GM19372 (cell line): ENCODE measurements around the gene WNT10A.

ENCODE experiments used
- ATAC-seq: cut with Tn5 transposase; IDR thresholded peaks from one replicate; pipeline ENCODE4 v1.9.1; 2021; ENCODE audit warnings: mild to moderate bottlenecking, low read depth, moderate library complexity; ENCODE audit not compliant: unreplicated experiment

The WNT10A gene

GRCh38 chr2:218875692-218876246, 4.9 kb upstream of the WNT10A start:
- ATAC-seq: no peak

DNA sequence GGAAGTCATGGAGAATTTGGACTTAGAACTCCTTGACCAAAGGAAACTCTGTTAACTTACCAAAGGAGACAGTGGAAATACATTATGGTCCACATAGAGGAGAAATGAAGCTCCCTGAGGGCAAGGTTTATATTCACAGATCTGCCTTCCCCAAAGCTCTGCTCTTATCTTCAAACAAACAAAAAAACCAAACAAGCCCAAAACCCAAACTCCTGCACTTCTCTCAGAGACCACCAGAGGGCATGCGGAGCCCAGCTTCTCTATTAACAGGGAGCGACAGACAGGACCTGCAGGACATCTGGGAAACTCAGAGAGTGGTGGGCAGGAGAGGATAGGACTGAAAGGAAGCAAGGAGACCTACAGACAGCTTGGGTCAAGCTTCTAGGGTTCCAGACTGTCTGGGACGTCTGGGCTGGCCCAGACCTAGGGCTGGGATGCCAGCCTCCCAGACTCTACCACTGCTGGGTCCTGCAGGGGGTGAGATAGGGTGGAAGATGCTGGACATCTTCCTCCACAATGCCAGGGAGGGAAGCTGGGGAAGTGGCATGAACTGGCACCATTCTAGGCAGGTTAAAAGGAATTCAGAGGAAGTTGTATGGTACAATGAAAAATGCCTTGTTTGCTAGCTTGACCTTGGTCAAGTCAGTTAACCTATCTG, 4.0 kb upstream of the WNT10A start:
- ATAC-seq: no peak

DNA sequence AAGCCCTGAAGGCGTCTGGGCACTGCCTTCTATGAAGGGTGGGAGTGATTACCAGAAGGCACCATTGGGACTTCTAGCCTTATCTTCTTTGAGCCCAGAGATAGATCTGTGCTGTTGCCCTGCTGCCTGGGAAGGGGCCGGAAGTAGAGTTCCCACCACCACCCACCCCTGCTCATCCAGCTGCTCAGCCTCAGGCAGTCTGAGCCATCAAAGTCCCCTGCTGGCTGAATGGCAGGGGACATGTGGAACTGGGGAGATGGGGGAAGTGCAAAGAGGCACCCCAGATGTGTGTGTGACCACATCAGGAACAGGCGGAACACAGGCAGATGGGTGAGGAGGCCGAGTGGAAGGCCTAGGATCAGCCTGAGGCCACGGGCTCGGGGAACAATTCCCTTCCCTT, 3.3 kb upstream of the WNT10A start:
- ATAC-seq: no peak

GRCh38 chr2:218877891-218878290, 2.8 kb upstream of the WNT10A start:
- ATAC-seq: no peak

GRCh38 chr2:218878486-218878885, 2.2 kb upstream of the WNT10A start:
- no peak for ATAC-seq

- ATAC-seq: no peak
Observed at GRCh38 chr2:218878926-218879761, 1.5 kb upstream of the WNT10A start.

- ATAC-seq: no peak
Observed at GRCh38 chr2:218879776-218880101, 913 bp upstream of the WNT10A start.

GRCh38 chr2:218880859-218881594, 375 bp downstream of the WNT10A start:
- ATAC-seq: no peak

- ATAC-seq: no peak
Observed at GRCh38 chr2:218881744-218882460, 1.2 kb downstream of the WNT10A start.

GRCh38 chr2:218882461-218882816, 1.8 kb downstream of the WNT10A start:
- no peak for ATAC-seq

DNA sequence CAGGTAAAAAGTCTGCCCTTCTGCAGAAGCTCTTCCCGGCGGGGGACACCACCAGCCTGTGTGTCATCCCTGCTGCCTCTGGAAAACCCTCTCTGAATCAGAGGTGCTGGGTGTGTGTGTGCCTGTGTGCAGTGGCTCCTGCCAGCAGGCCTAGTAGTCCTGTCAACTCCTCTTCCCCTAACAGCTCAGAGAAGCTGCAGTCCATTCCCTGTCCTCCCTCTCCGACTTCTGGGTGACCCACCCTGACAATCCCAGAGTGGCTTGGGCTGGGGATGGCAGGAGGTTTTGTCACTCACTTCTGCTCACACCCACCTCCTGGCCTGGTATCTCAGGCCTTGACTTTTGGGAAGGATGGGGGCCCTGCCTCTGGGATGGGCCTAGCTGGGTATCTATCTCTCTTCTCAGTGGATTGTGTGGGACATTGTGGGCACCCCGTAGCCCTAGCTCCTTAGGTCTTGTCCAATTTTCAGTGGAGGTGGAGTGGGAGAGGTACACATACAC, 2.3 kb downstream of the WNT10A start:
- ATAC-seq: no peak

DNA sequence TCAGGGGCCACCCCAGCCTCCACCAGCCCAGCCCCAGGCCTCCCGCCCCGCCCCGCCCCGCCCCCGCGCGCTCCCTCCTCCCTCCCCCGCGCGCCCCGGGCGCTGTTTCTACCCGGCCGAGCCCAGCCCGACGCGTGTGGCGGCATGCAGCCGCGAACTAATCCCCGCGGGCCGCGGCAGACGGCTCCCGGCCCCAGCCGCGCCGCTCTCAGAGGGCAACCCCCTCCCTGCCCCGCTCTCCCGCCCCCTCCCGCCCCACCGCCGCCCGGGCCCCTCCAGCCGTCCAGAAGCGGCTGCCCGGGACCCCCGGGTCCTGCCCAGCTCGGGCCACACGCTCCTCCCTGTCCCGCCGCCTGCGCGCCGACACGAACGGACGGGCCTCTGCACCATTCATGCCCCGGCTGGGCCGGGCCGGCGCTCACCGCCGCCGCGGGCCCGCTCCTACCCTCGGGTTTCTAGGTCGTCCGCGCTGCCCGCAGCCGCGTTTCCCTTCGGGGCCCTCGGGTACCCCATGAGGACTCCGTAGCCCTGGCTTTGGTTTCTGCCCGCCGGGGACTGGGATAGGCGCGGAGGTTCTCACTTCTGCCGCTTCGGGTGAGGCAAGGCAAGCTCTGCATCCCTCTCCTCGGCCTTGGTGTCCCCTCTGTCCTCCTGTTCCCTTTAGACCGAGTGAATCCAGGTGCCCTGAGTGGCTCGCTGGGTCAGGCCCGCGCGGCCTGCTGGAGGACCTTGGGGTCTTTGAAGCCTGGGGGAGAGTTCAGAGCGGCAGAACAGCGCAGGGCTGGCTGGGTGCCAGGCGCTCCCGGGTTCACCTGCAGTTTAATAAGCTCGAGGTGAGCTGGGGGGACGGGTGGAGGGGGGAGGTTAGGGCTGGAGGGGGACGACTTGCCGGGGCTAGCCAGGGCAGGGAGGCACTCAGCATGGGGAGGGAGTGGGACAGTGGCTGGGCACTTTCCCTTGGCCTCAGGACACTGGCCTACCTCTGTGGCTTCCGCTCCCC, 3.1 kb downstream of the WNT10A start:
- no peak for ATAC-seq

DNA sequence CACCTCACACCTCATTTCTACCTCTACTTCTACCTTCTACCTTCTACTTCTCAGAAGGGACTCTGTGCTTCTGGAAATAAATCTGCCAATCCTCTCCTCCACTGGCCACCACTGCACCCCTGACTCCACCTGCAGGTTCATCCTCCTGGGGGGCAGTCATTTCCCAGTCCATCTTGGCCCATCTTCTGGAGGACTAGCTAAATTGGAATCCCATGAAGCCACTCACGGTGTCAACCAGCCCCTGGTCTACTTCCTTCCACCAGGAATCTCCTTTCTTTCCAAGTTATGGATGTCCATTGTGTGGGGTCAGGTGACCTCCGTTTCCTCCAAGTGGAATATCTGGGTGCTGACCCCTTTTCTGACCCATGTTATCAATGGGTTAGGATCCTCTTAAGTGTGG, 3.9 kb downstream of the WNT10A start:
- no peak for ATAC-seq

GRCh38 chr2:218885981-218886947, 5.6 kb downstream of the WNT10A start:
- peak; percentile 52 for ATAC-seq

DNA sequence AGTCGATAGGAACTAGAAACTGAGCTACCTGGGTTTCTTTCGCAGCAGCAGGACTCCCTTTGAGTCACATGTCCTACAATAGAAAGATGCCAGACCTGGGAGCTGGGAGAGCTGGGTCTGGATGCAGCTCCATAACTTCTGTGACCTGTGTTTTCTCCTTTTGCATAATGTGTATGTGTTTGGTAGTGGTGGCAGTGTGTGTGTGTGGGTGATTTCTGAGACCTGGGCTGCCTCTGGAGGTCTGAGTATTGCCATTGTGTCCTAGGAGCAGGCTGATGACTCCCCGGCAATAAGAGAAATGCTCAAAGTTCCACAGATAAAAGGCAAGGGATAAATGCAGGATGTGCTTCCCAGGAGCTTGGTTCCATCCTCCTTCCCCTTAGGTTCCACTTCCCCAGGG, 6.4 kb downstream of the WNT10A start:
- no peak for ATAC-seq

DNA sequence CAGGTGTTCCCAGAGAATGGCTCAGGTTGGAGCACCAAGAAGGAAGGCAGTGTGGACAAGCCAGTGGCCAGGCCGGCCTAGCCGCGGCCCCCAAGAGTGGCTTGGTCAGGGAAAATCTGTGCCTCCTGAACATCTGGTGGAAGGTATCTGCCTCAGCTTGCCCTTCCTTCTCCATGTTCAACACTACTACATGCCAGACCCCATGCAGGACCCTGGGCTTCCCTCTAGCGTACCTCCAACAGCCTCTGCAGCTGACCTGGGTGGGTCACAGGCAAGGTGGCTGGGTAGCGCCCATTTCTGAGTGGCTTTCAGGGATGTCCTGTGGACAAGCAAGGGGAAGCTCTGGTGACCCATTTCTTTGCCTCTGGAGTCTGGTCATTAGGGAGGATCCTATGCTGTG, 7.7 kb downstream of the WNT10A start:
- ATAC-seq: no peak

DNA sequence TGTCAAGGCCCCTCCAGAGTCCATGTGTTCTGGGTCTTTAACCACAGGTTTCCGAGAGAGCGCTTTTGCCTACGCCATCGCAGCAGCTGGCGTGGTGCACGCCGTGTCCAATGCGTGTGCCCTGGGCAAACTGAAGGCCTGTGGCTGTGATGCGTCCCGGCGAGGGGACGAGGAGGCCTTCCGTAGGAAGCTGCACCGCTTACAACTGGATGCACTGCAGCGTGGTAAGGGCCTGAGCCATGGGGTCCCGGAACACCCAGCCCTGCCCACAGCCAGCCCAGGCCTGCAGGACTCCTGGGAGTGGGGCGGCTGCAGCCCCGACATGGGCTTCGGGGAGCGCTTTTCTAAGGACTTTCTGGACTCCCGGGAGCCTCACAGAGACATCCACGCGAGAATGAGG, 9.3 kb downstream of the WNT10A start:
- no peak for ATAC-seq

DNA sequence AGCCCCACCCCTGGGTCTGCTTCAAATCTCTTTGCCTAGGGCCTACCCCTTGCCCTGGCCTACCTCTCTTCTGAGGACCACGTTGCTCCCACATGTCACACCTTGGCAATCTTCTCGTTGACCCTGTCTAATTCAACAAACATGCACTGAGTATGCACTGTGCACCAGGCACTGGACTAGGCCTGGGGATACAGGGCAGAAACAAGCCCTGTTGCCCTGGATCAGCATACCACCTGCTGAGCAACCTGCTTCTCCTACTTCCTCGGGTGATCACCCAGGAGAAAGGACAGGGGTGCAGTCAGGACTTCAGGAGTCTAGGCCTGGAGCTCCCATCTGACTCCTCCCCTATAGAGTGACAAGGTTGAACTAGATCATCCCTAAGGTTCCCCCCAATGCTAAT, 9.7 kb downstream of the WNT10A start:
- ATAC-seq: no peak
